HG03521 (cell line): ENCODE data around the gene GBE1.

ENCODE experiments used
- ATAC-seq: cut with Tn5 transposase; IDR thresholded peaks from one replicate; pipeline ENCODE4 v1.9.1; 2021; ENCODE audit warnings: mild to moderate bottlenecking, moderate library complexity; ENCODE audit not compliant: unreplicated experiment

GBE1 gene

GRCh38 chr3:81632659-81633058 is 128.8 kb downstream of the GBE1 start:
- ATAC-seq = no peak

DNA sequence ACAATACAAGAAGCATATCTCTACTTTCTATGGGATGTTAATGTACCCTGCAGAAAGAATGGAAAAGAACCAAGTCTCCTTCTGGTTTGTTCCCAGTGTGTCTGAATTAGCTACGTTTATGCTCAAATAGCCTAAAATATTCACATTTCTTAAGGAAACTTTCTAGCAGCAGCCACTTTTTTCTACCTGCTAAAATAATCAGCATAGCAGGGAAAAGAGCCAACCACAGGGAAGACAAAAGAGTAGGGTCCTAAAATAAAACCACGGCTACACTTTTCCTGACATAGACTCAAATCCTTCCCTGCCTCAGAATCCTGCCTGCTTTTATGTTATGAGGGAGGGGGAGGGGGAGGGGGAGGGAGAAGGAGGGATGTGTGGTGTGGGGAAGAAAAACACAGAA is 136.7 kb downstream of the GBE1 start:
- no peak for ATAC-seq

DNA sequence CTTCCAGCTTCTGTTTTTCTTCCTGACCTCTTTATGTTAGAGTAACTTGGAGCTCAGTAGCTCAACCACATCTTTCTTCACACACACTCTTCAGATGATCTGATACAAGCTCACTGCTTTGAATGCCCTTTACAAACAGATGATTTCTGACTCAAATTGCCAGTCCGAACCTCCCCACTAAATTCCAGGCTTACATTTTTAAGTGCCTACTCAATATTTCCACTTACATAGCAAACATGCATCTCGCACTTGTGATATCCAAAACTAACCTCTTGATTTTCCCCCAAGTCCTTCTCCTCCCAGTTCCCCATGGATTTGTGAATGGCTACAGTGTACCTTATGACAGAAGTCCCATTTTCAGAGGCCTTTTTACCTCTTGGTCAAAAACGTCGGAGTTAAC is 139.1 kb downstream of the GBE1 start:
- ATAC-seq = no peak

GRCh38 chr3:81621277-81621676 is 140.2 kb downstream of the GBE1 start:
- ATAC-seq = no peak

DNA sequence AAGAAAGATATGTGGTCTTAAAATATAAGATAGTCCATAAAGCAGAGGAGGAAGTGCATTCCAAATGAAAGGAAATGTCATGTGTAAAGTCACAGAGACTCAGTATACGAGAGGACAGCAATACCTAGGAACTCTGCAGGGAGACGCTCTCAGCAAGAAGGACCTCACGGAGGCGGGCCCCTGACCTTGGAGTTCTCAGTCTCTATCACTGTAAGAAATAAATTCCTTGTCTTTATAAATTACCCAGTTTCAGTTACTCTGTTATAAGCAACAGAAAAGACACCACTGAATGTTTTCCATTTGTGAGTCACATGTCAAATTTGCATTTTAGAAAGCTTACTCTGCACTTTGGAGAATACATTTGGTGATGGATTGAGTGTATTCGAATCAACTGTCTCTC is 140.6 kb downstream of the GBE1 start:
- no peak for ATAC-seq

- ATAC-seq = no peak
These were observed 148.7 kb downstream of the GBE1 start for GRCh38 chr3:81612768-81613167.

DNA sequence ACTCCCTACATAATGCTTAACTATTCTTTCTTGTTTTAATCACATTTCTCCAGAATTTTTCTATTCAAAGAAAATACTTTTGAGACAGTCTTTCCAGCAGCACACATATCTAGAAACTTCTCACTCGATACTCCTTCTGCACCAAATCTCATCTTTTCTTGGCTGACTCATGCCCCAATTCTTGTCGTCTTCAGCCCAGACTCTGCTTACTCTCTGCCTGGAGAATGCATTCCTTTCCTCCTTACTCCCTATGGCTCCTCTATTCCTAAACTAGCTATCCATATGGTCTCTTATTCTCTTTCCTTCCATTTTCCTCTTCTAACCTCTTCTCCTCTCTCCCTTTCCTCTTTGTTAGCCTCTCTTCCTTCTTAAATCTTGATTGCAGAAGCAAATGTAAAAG is 158.7 kb downstream of the GBE1 start:
- no peak for ATAC-seq

DNA sequence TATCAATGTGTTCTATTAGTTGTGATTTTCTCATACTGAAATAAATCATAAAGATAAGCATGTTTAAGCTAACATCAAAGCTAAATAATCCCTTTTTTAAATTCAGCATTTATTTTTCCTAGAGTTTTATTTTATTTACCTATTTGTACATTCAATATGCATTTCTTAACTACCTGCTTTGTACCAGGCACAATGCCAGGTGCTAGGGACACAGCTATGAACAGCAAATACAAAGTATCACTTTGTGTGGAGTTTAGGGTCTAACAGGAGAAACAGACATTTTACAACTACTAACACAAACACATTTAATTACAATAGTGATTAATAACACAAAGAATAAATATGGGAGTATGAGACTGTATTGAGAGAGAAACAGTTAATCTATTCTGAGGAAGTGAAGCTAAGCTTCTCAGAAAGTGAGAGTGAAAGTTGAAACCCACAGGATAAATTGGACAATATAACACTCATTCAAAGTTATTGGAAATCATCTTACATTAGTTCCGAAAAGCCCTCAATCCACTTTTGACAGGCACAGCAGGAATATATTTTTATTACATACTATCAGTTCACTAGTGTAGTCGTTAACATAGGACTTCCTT is 159.6 kb downstream of the GBE1 start:
- ATAC-seq = no peak

GRCh38 chr3:81592101-81592500 is 169.3 kb downstream of the GBE1 start:
- ATAC-seq = no peak

DNA sequence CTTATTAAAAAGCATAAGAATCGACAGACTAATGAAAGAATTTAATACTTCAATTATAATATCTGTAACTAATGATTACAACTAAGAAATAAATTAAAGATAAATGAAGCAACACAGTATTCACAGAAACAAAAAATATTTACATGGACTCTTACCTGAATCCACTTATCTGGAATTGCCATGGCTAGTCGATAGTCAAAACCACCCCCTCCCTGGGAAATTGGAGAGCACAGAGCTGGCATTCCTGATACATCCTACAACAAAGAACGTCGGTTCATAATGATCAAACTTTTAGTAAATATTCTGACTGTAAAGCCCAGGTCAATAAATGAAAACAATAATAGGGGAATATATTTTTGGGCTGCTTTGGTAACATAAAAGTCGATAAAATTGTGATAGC is 175.5 kb downstream of the GBE1 start:
- no peak for ATAC-seq

DNA sequence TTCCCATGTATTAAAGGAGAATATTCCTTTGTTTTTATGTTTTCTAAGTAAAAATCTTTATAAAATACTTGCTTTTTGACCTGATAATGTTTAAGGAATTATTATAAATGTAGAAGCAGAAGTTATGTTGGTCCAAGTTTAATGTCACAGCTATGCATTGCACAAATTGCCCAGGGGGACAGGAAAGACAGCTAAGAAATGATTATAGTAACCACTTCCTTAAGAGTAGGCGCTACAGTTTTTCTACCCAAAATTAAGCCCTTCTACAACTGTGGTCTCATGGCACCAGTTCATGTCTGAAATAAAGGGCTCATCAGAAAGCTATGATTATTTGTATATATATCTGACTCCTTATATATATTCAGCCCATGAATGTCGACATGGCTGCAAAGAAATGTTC is 176.4 kb downstream of the GBE1 start:
- no peak for ATAC-seq

- ATAC-seq = peak; percentile 89
These were observed 179.4 kb downstream of the GBE1 start for GRCh38 chr3:81581966-81582599.

- ATAC-seq = no peak
These were observed 181.1 kb downstream of the GBE1 start for GRCh38 chr3:81580355-81580754.

DNA sequence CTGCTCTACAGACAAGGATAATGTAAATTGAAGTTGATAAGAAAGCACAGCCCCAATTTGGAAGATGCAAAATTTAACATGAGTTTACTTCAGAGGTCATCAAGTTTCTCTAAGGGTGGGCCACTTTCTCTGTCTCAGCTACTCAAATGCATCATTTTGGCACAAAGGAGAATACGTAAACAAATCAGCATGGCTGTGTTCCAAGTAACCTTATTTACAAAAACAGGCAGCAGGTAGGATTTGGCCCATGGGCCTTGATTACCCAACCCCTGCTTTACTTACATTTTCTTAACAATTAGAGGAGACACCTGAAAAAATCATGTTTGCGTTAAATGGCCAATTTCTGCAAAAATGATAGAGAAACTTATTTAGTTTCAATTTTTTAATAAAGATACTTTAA is 181.7 kb downstream of the GBE1 start:
- ATAC-seq = no peak

DNA sequence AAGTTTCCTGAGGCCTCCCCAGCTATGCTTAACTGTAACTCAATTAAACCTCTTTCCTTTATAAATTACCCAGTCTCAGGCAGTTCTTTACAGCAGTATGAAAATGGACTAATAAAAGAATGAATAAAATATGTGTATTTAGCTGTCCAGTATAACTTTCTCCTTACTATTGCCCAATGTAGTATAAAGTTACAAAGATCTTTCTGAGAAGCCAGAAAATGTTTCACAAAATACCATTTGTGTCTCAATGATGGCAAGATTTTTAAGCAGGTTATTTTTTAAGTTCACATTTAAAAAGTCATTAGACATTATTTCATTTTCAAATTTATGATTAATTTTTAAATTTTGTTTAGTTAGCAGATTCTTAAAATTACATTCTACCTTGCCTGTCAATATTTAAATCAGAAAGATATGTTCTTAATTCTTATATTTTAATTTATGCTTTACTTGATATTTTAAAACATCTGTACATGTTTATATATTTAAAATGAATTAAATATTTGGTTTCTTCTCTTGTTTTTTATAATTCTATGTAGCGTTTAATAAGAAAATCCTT is 189.2 kb downstream of the GBE1 start:
- ATAC-seq = no peak

DNA sequence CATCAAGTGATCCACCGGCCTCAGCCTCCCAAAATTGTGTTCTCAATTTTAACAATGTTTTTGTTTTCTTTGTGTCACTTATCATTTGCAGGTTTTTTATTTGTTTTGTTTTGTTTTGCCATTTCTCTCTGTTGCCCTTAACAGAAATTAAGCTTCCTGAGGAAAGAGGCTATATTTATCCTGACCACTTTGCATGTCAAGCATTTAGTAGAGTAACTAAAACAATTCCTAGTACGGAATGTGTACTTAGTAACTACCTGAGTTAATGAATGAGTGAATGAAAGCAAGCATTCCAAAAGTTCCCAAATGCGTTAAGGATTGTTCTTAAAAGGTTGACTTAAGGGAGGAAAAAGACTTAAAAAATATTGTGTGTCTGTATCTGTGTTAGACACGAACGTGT is 193.1 kb downstream of the GBE1 start:
- no peak for ATAC-seq

DNA sequence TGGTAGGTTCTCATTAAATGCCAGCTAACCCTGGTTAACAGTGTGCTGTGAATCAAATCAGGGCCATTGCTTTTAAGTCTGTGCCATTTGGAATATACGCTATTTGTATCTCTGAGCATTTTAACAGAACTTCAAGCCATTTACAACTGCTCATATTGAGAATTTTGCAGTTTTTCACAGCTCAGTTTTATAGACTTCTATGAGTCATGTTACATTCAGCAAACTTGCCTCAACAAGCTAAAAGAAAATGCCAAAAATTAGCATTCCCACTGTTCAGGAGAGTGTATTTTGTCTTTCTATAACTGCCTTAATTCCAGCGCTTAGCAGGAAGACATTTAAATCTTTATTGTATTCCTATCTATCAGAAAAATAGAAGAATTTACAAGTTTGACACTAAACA is 196.4 kb downstream of the GBE1 start:
- no peak for ATAC-seq

DNA sequence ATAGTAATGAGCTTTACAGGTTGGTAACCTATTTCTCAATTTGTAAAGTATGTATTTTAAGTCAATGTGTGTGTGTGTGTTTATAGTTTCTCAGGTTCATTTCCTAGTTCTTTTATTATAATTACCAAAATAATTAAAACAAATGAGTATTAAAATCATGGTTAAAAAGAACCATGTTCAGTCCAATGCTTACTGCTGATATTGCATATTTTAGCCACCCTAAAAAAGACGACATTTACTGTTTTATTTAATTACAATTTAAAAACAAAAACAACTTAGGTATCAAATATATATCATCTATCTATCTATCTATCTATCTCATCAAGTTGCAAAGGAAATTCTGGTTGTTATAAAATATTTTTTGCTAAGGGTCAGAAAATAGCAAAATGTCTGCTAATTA is 203.3 kb downstream of the GBE1 start:
- ATAC-seq = no peak

DNA sequence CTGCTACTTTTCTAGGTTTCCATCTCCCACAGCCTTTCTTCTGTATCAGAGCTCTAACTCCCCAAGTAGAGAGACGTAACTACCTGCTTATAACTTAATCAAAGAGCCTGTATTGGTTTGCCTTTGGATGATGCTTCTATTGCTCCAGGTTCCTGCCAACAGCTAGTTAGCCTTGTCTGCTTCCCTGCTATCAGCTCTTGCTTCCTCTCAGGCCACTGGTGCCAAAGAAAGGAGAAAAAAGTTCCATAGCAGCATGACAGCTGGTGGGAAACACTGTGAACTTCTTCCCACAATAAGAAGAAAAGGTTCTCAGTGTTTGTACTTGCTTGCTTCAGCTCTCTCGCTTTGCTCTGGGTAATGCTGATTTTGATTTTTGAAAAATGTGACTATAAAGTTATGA is 206.6 kb downstream of the GBE1 start:
- no peak for ATAC-seq

GRCh38 chr3:81554388-81554787 is 207.1 kb downstream of the GBE1 start:
- ATAC-seq = peak; percentile 64

GRCh38 chr3:81550415-81550814 is 211.0 kb downstream of the GBE1 start:
- ATAC-seq = no peak

DNA sequence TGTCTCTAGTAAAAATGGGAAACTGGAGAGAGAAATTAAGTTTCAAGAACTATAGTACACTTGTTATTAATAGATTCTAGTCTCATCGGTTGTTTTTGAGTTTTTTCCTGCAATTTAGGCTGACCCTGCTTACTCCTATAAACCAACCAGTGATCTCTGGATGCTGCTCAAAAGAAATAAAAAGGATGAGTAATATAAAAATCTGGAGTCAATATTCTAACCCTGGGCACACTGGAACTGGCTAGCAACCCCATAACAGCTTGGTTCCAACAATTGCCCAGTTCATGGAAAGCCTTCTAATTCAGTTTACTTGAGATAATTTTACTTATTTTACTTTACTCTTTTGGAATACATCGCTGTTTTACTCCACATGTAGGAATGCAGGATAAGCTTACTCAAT is 211.6 kb downstream of the GBE1 start:
- ATAC-seq = no peak

GRCh38 chr3:81549388-81549787 is 212.1 kb downstream of the GBE1 start:
- no peak for ATAC-seq
